HAP-1 (cell line): ENCODE results near the gene SLC30A4.

Experiments
- DNase-seq, 2 experiments: peaks; one replicate each; pipeline ENCODE4 v3.0.0-alpha.2; 2016 to 2020; ENCODE audit warnings: low spot score in 2 of 2
- H3K27me3 ChIP-seq: fragments of 250-450 bp; sonication (Bioruptor Pico); 2 replicates; pipeline ENCODE4 v1.5.1; 2020; ENCODE audit warnings: low read depth, mild to moderate bottlenecking, moderate library complexity
- H3K36me3 ChIP-seq: fragments of 250-450 bp; sonication (Bioruptor Pico); replicated peaks from 2 replicates; pipeline ENCODE4 v1.5.1; 2020; ENCODE audit warnings: mild to moderate bottlenecking
- H3K4me1 ChIP-seq: fragments of 250-450 bp; sonication (Bioruptor Pico); 2 replicates; pipeline ENCODE4 v1.5.1; 2020; ENCODE audit warnings: mild to moderate bottlenecking
- H3K4me3 ChIP-seq: fragments of 250-450 bp; sonication (Bioruptor Pico); 2 replicates; pipeline ENCODE4 v1.5.1; 2020; ENCODE audit warnings: mild to moderate bottlenecking, moderate library complexity
- H3K9me3 ChIP-seq: fragments of 250-450 bp; sonication (Bioruptor Pico); 2 replicates; pipeline ENCODE4 v1.5.1; 2020; ENCODE audit warnings: mild to moderate bottlenecking, moderate library complexity
- in situ Hi-C: fragments of 300-500 bp; cut with MboI; formaldehyde crosslinking; loops from 3 replicates; pipeline ENCODE4 v1.14.3; 2020; ENCODE audit warnings: low sequenced_read_pairs, inconsistent platforms, mixed read lengths

Gene SLC30A4

DNA sequence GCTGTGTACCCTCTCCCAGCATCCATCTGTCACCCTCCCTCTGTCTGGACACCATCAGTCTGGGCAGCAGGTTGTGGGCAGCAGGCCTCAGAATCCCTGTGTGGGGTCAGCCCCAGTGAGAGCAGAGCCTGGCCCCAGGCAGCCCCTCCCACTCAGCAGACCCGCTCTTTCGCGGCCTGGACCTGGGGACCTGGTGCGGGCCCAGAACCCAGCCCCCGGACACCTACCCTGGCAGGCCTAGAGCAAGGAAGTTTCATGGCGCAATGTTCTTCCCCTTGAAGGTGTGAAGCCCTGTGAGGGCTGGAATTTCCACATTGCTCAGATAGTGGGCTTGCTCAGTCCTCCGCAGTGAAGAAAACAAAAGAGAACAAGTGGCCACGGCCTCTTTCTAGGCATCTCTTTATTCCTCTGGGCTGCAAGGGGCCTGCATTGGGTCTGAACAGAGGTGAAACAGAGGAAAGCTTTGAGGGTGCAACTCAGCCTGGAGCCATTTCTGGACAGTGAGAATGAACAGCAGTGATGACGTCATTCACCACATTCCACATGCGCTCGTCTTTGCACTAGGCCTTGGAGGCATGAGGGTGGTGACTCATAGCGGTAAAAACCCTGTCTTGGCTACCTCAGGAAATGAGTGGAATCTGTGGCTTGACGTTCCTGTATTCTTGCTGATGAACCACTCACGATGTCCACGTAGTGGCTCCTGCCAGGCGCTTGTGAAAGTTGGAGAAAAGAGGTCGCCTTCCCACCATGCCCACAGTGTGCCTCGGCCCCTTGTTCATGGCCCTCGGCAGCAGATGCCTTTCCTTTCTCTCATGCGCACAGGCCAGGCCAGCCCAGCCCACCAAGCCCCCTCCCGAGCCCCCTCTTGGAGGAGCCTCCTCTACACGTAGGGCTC, 66.1 kb downstream of the SLC30A4 start:
- H3K4me1 ChIP-seq = peaks cover 11% of the 10 kb centered on the region
- in situ Hi-C loops = loop anchor here (10.0 kb wide), 1 partner anchor 158 kb away; no protein-coding TSS in a partner anchor
- H3K36me3 ChIP-seq = no peaks in the 10 kb centered on the region
- peak in 1 of 2 experiments; percentile 37 for DNase-seq
- no peaks in the 10 kb centered on the region for H3K9me3 ChIP-seq
- no peak overlapping the region for H3K4me3 ChIP-seq
- no peaks in the 10 kb centered on the region for H3K27me3 ChIP-seq

GRCh38 chr15:45454814-45455213, 67.7 kb downstream of the SLC30A4 start:
- Histone ChIP-seq H3K36me3 (no peaks in the 10 kb centered on the region), H3K9me3 (no peaks in the 10 kb centered on the region), H3K4me1 (peaks cover 11% of the 10 kb centered on the region), H3K4me3 (no peak overlapping the region), H3K27me3 (no peaks in the 10 kb centered on the region)
- in situ Hi-C loops = loop anchor here (10.0 kb wide), 1 partner anchor 160 kb away; no protein-coding TSS in a partner anchor
- no peak for DNase-seq

GRCh38 chr15:45451265-45451664, 71.3 kb downstream of the SLC30A4 start:
- Histone ChIP-seq H3K9me3 (no peaks in the 10 kb centered on the region), H3K36me3 (no peaks in the 10 kb centered on the region), H3K4me1 (no peaks in the 10 kb centered on the region), H3K4me3 (no peak overlapping the region), H3K27me3 (no peaks in the 10 kb centered on the region)
- in situ Hi-C loops = loop anchor here (10.0 kb wide), 1 partner anchor 164 kb away; no protein-coding TSS in a partner anchor
- no peak for DNase-seq

DNA sequence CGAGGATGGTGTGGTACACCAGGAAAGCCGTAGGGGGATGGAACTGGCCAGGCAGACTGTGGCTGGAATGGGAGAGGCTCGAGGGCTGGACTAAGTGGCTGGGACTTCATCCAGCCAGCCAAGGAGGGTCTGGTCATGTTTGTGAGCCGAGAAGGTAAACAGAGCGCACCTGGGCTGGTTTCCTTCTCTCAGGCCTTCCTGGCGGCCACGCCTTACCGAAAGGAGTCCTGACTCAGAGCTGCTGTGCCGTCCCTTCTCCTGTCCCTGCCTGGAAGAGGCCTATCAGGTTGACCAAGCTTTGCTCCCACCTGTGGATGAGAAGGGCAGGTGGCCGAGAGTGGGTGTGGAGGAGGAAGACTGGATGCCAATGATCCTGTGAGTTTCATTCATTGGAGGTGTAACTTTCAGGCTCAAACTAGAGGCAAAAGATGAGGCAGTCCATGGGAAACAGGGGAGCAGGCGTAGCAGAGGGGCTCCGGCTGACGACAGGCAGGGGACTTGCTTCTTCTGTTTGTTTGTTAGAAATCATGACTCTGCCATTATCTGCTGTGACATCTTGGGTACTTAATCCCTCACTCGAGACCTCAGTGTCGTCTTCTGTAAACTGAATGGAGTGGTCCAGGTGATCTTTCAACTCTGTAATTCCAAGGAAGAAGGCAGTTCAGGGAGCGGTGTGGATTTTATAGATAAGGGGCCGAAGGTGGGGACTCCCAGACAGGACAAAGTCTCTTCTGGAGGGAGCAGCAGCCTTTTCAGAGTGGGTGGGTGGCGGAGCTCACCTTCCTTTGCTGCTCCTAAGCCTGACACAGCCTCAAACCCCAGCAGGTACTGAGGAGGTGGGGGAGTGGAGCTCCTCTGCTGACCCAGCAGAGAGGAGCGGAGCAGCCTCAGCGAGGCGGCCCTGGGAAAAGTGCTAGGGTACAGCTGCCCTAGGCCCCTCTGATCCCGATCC, 72.4 kb downstream of the SLC30A4 start:
- no peaks in the 10 kb centered on the region; the same call in 1 of the 2 replicates for H3K27me3 ChIP-seq
- no peaks in the 10 kb centered on the region for H3K36me3 ChIP-seq
- no peaks in the 10 kb centered on the region for H3K9me3 ChIP-seq
- in situ Hi-C loops = loop anchor here (10.0 kb wide), 1 partner anchor 165 kb away; no protein-coding TSS in a partner anchor
- no peak overlapping the region for H3K4me3 ChIP-seq
- no peaks in the 10 kb centered on the region for H3K4me1 ChIP-seq
- DNase-seq = no peak

- no peak for DNase-seq
- Histone ChIP-seq H3K9me3 (no peaks in the 10 kb centered on the region), H3K27me3 (no peaks in the 10 kb centered on the region; the same call in 1 of the 2 replicates), H3K36me3 (no peaks in the 10 kb centered on the region), H3K4me3 (no peak overlapping the region), H3K4me1 (no peaks in the 10 kb centered on the region)
- in situ Hi-C loops = no loop called here
Observed at GRCh38 chr15:45449395-45449794, 73.2 kb downstream of the SLC30A4 start.

DNA sequence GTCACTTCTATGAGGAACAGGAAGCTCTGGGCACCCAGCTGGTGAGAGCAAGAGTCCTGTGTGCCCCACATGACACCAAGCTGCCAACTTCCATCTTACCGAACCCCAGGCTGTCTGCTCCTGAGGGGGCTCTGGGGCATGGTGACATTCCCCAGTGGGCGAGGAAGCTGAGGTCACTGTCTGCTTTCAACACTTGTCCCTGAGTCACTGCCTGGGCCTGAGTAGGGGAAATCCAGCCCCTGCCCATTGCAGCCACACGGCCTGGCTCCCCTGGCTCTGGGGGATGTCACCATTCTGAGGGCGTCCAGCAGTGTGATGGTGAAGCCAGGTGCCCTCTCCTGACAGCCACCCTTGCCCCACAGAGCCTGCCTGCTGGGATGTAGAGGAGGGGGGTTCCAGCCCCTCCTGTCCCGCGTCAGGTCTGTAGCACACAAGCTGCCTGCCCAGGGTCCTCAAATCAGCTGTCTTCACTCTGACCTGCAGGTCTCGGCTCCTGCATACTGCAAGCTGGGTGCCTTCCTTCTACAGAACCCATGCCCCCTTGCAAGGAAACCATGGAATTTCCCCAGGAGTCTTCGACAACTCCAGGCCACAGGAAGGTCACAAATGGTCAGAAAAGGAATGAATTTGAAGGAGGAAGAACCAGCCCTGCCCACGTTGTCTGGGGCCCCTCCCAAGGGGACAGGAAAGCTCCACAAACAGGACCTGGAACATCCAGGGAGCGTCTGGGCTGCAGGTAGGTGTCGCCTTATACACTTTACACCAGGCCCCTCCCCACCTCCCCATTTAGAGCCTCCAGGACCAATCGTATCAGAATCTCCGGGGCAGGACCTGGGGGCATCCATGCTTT, 74.3 kb downstream of the SLC30A4 start:
- H3K9me3 ChIP-seq = no peaks in the 10 kb centered on the region
- in situ Hi-C loops = no loop called here
- H3K27me3 ChIP-seq = no peaks in the 10 kb centered on the region; the same call in 1 of the 2 replicates
- no peaks in the 10 kb centered on the region for H3K4me1 ChIP-seq
- DNase-seq = no peak
- H3K36me3 ChIP-seq = no peaks in the 10 kb centered on the region
- no peak overlapping the region for H3K4me3 ChIP-seq

DNA sequence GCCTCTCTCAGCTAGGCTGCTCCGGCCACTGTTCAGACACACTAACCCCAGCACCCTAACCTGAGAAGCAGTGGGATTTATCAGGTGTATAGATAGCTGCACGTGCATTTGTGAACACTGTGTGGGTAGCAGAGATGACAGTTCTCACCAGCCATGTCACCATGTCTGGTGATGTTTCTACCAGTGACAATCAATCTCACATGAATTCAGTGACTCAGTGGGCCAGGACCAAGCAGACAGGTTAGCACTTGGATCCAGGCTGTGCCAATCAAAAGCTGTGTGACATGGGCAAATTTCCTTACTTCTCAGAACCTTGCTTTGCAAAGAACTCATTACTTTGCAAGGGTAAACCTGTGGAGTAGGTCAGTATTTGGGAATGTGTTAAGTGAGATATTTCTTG, 78.9 kb downstream of the SLC30A4 start:
- H3K9me3 ChIP-seq = no peaks in the 10 kb centered on the region
- no peak for DNase-seq
- H3K27me3 ChIP-seq = no peaks in the 10 kb centered on the region; the same call in 1 of the 2 replicates
- H3K4me1 ChIP-seq = peaks cover 9% of the 10 kb centered on the region; the same call in 1 of the 2 replicates
- no peaks in the 10 kb centered on the region for H3K36me3 ChIP-seq
- in situ Hi-C loops = no loop called here
- H3K4me3 ChIP-seq = no peak overlapping the region

DNA sequence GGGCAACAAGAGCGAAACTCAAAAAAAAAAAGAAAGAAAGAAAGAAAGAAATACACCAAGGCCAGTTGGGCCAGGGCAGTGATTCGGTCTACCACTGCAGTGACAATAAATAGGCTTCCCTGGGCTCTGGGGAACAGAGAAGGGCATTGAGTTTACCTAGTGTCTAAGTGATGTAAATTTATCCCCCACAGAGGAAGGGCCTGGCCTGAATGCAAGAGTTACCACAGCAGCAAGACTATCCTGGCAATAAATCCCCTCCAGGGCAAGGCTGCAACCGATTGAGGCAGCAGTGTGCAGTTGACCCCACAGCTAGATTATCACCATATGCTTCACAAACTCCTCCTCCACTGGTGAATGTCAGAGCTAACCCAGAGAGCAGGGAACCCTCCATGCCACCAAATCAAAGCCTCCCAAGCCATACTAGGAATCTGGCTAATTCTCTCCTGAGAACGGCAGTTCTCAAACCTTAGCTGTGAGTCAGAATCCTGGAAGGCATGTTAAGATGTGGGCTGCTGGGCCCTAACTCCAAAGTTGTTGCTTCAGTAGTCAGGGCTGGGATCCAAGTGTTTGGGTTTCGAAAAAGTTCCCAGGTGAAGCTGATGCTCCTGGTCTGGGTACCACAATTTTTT, 79.9 kb downstream of the SLC30A4 start:
- H3K27me3 ChIP-seq = no peaks in the 10 kb centered on the region; the same call in 1 of the 2 replicates
- H3K4me3 ChIP-seq = no peak overlapping the region
- H3K4me1 ChIP-seq = peaks cover 9% of the 10 kb centered on the region; the same call in 1 of the 2 replicates
- in situ Hi-C loops = no loop called here
- no peak for DNase-seq
- H3K9me3 ChIP-seq = no peaks in the 10 kb centered on the region
- no peaks in the 10 kb centered on the region for H3K36me3 ChIP-seq

GRCh38 chr15:45441686-45442085, 80.9 kb downstream of the SLC30A4 start:
- peak; percentile 40 to 53 for DNase-seq
- Histone ChIP-seq H3K27me3 (no peaks in the 10 kb centered on the region; the same call in 1 of the 2 replicates), H3K4me1 (peaks cover 9% of the 10 kb centered on the region), H3K9me3 (no peaks in the 10 kb centered on the region), H3K36me3 (no peaks in the 10 kb centered on the region), H3K4me3 (no peak overlapping the region)
- in situ Hi-C loops = no loop called here

DNA sequence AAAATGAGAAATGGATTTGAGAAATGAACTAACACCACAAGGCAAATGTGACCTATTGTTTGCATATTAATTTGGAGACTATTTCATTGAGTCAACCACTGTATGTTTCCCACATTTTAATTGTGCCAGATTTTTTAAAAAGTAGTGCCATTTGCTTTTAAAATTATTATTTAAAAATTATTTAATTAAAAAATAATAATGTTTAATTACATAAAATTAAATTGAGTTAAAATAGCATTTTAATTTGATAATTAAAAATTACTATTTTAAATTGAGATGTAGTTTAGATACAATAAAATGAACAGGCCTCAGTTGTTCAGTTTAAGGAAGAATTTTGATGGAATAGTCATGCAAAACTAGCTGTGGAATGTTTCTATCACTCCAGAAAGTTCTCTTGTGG, 81.5 kb downstream of the SLC30A4 start:
- in situ Hi-C loops = no loop called here
- no peaks in the 10 kb centered on the region for H3K36me3 ChIP-seq
- no peak overlapping the region for H3K4me3 ChIP-seq
- peaks cover 9% of the 10 kb centered on the region for H3K4me1 ChIP-seq
- DNase-seq = no peak
- H3K9me3 ChIP-seq = no peaks in the 10 kb centered on the region
- no peaks in the 10 kb centered on the region; the same call in 1 of the 2 replicates for H3K27me3 ChIP-seq

DNA sequence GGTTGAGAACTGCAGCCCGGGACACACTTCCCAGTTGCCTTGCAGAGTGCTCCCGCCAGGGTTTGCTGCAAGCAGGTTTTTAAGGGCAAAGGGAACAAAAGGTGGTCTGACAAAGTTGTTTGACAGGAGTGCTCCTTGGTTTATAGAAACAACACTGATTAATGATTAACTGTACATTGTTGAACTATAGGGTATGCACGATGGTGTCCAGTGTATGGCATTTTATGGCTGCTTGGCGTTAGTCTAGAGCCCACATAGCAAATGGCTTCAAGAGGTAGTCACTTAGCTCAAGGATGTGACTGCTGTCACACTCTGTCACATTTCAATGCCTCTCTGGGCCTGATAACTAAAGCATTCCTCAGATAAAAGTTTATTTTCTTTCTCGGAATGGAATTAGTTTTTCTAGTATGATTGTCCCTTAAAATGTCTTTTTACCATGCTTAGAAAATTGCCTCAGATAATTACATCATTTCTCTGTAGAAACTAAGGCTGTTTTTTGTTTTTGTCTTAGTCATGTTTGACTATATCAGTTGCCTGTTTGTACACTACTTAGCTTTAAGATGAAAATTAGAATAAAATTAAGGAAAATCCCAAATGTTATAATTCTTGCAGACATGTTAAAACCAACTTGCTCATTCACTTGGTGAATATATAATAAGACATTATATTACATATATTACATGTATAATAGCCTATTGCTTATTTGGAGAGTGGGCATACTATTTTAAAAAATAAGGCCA, 82.9 kb downstream of the SLC30A4 start:
- H3K4me3 ChIP-seq = no peak overlapping the region
- no peaks in the 10 kb centered on the region for H3K36me3 ChIP-seq
- DNase-seq = no peak
- peaks cover 9% of the 10 kb centered on the region for H3K4me1 ChIP-seq
- in situ Hi-C loops = no loop called here
- no peaks in the 10 kb centered on the region for H3K27me3 ChIP-seq
- no peaks in the 10 kb centered on the region for H3K9me3 ChIP-seq
